Measurements from ENCODE around the gene XG.

DNA sequence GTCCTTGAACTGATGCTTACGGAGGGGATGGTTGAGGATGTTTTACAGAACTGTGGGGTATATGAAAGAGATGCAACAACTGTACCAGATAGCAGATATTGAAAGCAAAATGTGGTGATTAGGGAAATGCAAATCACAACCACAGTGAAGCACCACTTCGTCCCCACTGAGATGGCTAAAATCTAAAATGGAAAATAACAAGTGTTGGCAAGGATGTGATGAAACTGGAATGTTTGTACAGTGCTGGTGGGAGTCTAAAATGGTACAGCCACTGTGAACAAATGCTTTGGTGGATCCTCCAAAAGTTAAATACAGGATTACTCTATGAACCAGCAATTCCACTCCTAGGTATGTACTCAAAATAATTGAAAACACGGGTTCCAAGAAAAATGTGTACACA is 22.9 kb downstream of the XG start:
- no peak for TF ChIP-seq POLR2AphosphoS5 (IDR thresholded peaks at IDR 0.05; ENCODE audit: low read depth, low read length)
- no peak for TF ChIP-seq TAF1 (IDR thresholded peaks at IDR 0.05; ENCODE audit: borderline replicate concordance, insufficient read depth, low read length)
- no peak for TF ChIP-seq SIN3A (IDR thresholded peaks at IDR 0.05; ENCODE audit: borderline replicate concordance, insufficient read depth, low read length)
